Spleen (tissue), 11 donors: ENCODE data around the gene RERE. TPM values are rescaled to one million over a fixed set of nuclear protein-coding genes. Genes with fewer than 3 reads are reported as not detected.
"Not testable (repeated sequence)": the region's sequence is repeated elsewhere in the genome, so short reads cannot be mapped to it uniquely, and the experiment has no call there.

ENCODE experiments used
- DNase-seq: peaks from one replicate; pipeline ENCODE4 v3.0.0-alpha.2; 2020
- H3K27ac ChIP-seq, 8 donors: fragments of 200-600 bp; sonication (generic) in 7 of 8; 1 replicate in 4 of 8; 2 replicates in 4 of 8; pipeline versions ENCODE4 v1.5.0 to v1.8.0; 2016 to 2021; ENCODE audit warnings: inconsistent platforms in 4 of 8, mild to moderate bottlenecking in 4 of 8, moderate library complexity in 1 of 8
- H3K27me3 ChIP-seq, 7 donors: fragments of 200-600 bp; sonication (generic) in 6 of 7; replicated peaks in 1 of 7; 1 replicate in 4 of 7; 2 replicates in 3 of 7; pipeline versions ENCODE4 v1.5.0 to v1.8.0; 2016 to 2021; ENCODE audit warnings: inconsistent platforms in 3 of 7, mild to moderate bottlenecking in 1 of 7
- H3K36me3 ChIP-seq, 6 donors: fragments of 200-600 bp; sonication (generic) in 5 of 6; 1 replicate in 4 of 6; 2 replicates in 2 of 6; pipeline versions ENCODE4 v1.5.0 to v1.8.0; 2016 to 2021; ENCODE audit warnings: inconsistent platforms in 2 of 6
- H3K4me1 ChIP-seq, 6 donors: fragments of 200-600 bp; sonication (generic) in 5 of 6; 1 replicate in 3 of 6; 2 replicates in 3 of 6; pipeline versions ENCODE4 v1.5.0 to v1.8.0; 2016 to 2021; ENCODE audit warnings: inconsistent platforms in 3 of 6
- H3K4me3 ChIP-seq, 8 donors: fragments of 200-600 bp; sonication (generic) in 7 of 8; 1 replicate in 4 of 8; 2 replicates in 4 of 8; pipeline versions ENCODE4 v1.5.0 to v1.8.0; 2016 to 2021; ENCODE audit warnings: inconsistent platforms in 4 of 8, mild to moderate bottlenecking in 4 of 8, moderate library complexity in 2 of 8
- H3K9me3 ChIP-seq, 8 donors: fragments of 200-600 bp; sonication (generic) in 7 of 8; 1 replicate in 4 of 8; 2 replicates in 4 of 8; pipeline versions ENCODE4 v1.5.0 to v1.8.0; 2016 to 2021; ENCODE audit warnings: inconsistent platforms in 4 of 8
- POLR2A ChIP-seq, 3 donors: fragments of 450-650 bp; IDR thresholded peaks; one replicate each; pipeline ENCODE4 v1.5.1; 2017; ENCODE audit warnings: antibody characterized with exemption in 3 of 3, mild to moderate bottlenecking in 1 of 3
- POLR2AphosphoS5 ChIP-seq, 3 donors: sonication (generic); formaldehyde crosslinking; IDR thresholded peaks; one replicate each; pipeline ENCODE4 v1.5.1; 2017; ENCODE audit warnings: antibody characterized with exemption in 3 of 3
- WGBS, 5 donors: extraction: QIAGEN DNeasy Blood & Tissue Kit in 3 of 5; methylation state at CpG; one replicate each; pipeline versions ENCODE4 v1.1.5 to v1.1.7; 2013 to 2018; 5-methylcytosine and 5-hydroxymethylcytosine counted together
- intact Hi-C: fragments of 100-400 bp; cut with DNase I; formaldehyde crosslinking; loops from one replicate; pipeline ENCODE4 v1.15.0; 2023; ENCODE audit warnings: low total_unique reads
- polyA plus RNA-seq, 3 donors: library from polyadenylated mRNA; stranded (reverse); fragments of 200-250 nt; gene quantifications; one replicate each; pipeline ENCODE4 v1.2.1, GENCODE V29; 2013
- total RNA-seq, 7 donors: library from RNA; depleted of rRNA in 3 of 7; stranded (reverse); fragments of >200 nt in 3 of 7; fragmentation: NEBNext Ultra II Directional in 4 of 7; extraction: Animal tissue kit (Norgen Biotek cat#: 25700) in 4 of 7; gene quantifications; one replicate each; pipeline versions ENCODE4 v1.1.0 to v1.2.1, GENCODE V29; 2016 to 2021
- TF ChIP-seq, protein P1 (sequence below), 11 experiments: fragments of 200-600 bp in 7 of 11; fragments of 450-650 bp in 4 of 11; sonication (generic) in 4 of 11; IDR thresholded peaks in 8 of 11; conservative IDR thresholded peaks in 3 of 11; 1 replicate in 7 of 11; 2 replicates in 4 of 11; pipeline versions ENCODE4 v1.4.0 to v1.8.0; 2016 to 2021; ENCODE audit warnings: antibody characterized with exemption in 11 of 11, inconsistent platforms in 4 of 11, mild to moderate bottlenecking in 1 of 11
- donor health status: healthy with polysubstance abuse.
- donor health status: DM: no; HTN: no; CAD: no; lungs with moderate emphysema.
- donor health status: DM: no; HTN: no; CAD: no.
- donor health status: Bipolar disorder and iron deficiency.
- donor health status: healthy.
- donor health status: DM: no; HTN: no; CAD: no.
- donor health status: DM: yes; HTN: yes; CAD: no.

RERE gene
- total and polyA plus RNA-seq, 10 donors, result 10.3 to 149 (median 117) TPM

DNA sequence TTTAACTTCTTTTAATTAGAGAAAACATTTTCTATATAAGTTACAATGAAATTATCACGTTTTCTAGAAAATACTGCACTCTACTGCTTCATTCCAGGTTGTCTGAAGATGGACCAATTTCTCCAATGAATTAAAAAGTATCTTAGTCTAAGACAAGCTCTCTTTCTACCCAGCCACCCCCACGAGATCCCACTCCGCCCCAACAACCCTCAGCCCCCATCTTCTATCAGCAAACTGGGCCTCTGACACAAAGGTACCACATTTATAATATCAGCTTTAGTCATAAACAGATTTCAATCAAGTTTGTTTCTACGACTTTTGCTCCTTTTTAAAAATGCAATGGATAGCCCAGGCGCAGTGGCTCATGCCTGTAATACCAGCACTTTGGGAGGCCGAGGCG lies 117.8 kb downstream of the RERE start:
- H3K4me1 ChIP-seq, result peaks cover 19 to 75% (median 42%) of the 10 kb centered on the region in 6 donors
- no peaks in the 10 kb centered on the region for H3K36me3 ChIP-seq
- H3K27me3 ChIP-seq, result peaks cover 0 to 15% (median 0%) of the 10 kb centered on the region in 7 donors
- DNase-seq, result no peak
- H3K27ac ChIP-seq, result no peak overlapping the region
- intact Hi-C loops, result no loop called here
- WGBS, 5 donors, result 92 to 97% (median 96%) methylated on average over 7 of the region's 7 CpGs
- H3K9me3 ChIP-seq, result no peaks in the 10 kb centered on the region
- H3K4me3 ChIP-seq, result no peak overlapping the region
- TF ChIP-seq POLR2AphosphoS5 (IDR thresholded peaks at IDR 0.05) (no peak), POLR2A (IDR thresholded peaks at IDR 0.05) (no peak)
- TF ChIP-seq, protein P1, sequence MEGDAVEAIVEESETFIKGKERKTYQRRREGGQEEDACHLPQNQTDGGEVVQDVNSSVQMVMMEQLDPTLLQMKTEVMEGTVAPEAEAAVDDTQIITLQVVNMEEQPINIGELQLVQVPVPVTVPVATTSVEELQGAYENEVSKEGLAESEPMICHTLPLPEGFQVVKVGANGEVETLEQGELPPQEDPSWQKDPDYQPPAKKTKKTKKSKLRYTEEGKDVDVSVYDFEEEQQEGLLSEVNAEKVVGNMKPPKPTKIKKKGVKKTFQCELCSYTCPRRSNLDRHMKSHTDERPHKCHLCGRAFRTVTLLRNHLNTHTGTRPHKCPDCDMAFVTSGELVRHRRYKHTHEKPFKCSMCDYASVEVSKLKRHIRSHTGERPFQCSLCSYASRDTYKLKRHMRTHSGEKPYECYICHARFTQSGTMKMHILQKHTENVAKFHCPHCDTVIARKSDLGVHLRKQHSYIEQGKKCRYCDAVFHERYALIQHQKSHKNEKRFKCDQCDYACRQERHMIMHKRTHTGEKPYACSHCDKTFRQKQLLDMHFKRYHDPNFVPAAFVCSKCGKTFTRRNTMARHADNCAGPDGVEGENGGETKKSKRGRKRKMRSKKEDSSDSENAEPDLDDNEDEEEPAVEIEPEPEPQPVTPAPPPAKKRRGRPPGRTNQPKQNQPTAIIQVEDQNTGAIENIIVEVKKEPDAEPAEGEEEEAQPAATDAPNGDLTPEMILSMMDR (IDR thresholded peaks at IDR 0.05 in 8 of 11, conservative IDR thresholded peaks at IDR 0.05 in 3 of 11), result no peak

DNA sequence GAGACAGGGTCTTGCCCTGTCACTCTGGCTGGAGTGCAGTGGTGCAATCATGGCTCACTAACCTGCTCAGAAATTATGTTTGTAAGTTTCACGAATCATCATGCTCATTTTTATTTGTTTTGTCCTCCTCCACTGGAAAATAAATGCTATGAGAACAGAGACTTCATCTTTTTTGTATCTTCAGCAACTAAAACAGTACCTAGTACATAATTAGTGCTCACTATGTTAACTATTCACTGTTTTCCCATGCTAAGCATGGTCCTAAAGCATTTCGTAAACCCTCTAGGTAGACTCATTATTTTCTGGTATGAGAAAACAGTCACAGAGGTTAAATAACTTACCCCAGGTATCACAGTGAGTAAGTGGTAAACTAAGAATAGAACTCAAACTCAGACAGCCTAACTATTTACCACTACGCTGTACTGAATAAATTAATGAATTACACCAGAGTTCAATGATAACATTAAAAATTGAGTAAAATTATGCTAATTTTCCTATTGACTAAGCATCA lies 118.4 kb downstream of the RERE start:
- no peak overlapping the region for H3K27ac ChIP-seq
- intact Hi-C loops, result no loop called here
- no peak for DNase-seq
- H3K9me3 ChIP-seq, result no peaks in the 10 kb centered on the region
- H3K36me3 ChIP-seq, result no peaks in the 10 kb centered on the region
- H3K27me3 ChIP-seq, result peaks cover 0 to 15% (median 0%) of the 10 kb centered on the region in 7 donors
- peaks cover 19 to 75% (median 40%) of the 10 kb centered on the region in 6 donors for H3K4me1 ChIP-seq
- TF ChIP-seq, protein P1 (IDR thresholded peaks at IDR 0.05 in 8 of 11, conservative IDR thresholded peaks at IDR 0.05 in 3 of 11), result no peak
- TF ChIP-seq POLR2AphosphoS5 (IDR thresholded peaks at IDR 0.05), result no peak
- no peak for TF ChIP-seq POLR2A (IDR thresholded peaks at IDR 0.05)
- WGBS, 5 donors, result 91 to 96% (median 93%) methylated on average over 3 of the region's 3 CpGs
- no peak overlapping the region for H3K4me3 ChIP-seq

DNA sequence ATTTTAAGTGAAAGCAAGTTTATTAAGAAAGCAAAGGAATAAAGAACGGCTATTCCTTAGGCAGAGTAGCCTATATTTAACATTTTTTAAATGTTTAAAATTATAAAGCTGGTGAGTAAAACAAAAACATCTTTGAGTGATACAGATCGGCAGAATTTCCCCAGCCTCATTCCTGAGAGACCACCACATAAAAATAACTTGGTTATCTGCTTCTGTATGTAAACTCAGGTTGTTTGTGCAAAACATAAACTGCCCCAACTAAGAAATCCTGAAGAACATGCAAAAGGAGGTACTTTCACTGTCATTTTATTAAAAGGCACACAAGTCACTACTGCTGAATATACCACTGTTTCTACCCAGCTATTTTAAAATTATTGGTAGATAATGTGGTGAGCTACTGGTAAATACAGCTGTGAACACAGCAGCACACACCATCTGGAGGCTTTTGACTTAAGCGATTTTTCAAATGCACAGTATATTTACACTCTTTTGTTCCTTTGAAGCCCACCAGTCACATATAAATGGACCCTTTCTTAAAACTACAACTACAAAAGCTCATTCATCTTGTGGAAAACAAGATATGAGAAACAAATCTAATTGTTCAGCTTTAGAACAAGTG lies 119.3 kb downstream of the RERE start:
- 87 to 95% (median 90%) methylated on average over 3 of the region's 3 CpGs for WGBS, 5 donors
- Histone ChIP-seq H3K36me3 (no peaks in the 10 kb centered on the region), H3K9me3 (no peaks in the 10 kb centered on the region), H3K27ac (no peak overlapping the region), H3K27me3 (peaks cover 0 to 10% (median 0%) of the 10 kb centered on the region in 7 donors), H3K4me3 (no peak overlapping the region), H3K4me1 (peaks cover 14 to 76% (median 33%) of the 10 kb centered on the region in 6 donors)
- TF ChIP-seq POLR2A (IDR thresholded peaks at IDR 0.05) (no peak), POLR2AphosphoS5 (IDR thresholded peaks at IDR 0.05) (no peak)
- TF ChIP-seq, protein P1 (IDR thresholded peaks at IDR 0.05 in 8 of 11, conservative IDR thresholded peaks at IDR 0.05 in 3 of 11), result no peak
- no peak for DNase-seq
- intact Hi-C loops, result no loop called here

DNA sequence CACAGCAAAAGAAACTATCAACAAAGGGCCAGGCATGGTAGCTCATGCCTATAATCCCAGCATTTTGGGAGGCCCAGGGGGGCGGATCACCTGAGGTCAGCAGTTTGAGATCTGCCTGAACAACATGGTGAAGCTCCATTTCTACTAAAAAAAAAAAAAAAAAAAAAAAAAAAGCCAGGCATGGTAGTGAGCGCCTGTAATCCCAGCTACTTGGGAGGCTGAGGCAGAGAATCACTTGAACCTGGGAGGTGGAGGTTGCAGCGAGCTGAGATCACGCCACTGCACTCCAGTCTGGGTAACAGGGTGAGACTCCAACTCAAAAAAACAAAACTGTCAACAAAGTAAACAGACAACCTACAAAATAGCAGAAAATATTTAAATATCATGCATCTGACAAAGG lies 122.0 kb downstream of the RERE start:
- H3K4me1 ChIP-seq, result peaks cover 1 to 70% (median 13%) of the 10 kb centered on the region in 6 donors
- H3K9me3 ChIP-seq, H3K27ac ChIP-seq, H3K36me3 ChIP-seq, H3K27me3 ChIP-seq, H3K4me3 ChIP-seq, DNase-seq, intact Hi-C loops: not testable (repeated sequence)
- 91 to 100% (median 97%) methylated on average over 4 of the region's 4 CpGs for WGBS, 5 donors
